ENCODE data around the gene SUN1. TPM values are rescaled to one million over a fixed set of nuclear protein-coding genes. Genes with fewer than 3 reads are reported as not detected.

Gene SUN1
- polyA plus RNA-seq, 1 donor, result 128 TPM

DNA sequence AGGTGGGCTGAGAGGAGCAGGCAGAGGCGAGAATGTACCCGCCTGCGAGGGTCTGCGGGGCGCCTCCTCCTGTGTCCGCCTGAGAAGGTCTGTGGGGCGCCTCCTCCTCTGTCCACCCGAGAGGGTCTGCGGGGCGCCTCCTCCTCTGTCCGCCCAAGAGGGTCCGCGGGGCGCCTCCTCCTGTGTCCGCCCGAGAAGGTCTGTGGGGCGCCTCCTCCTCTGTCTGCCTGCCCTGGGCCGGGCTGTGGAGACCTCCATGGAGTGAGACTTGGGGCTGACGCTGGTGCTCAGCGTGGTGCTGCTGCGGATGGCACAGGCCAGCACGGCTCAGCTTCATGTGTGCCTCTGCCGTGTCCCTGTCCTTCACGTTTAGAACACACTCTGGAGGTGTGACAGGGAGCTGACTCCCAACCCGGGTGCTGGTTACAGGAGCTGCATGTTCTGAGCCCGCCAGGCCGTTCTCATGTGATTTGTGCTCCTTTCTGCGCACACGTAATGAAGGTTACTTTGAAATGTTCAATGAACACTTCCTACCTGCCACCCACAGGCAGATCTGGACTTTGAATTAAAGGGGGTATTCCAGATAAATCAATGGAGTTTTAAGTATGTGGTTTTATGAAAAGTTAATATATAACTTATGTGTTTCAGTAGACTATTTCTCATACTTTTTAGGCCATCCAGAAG lies 23.6 kb downstream of the SUN1 start:
- Histone ChIP-seq H3K4me1 (ENCODE audit: control insufficient read depth, insufficient read depth, low read length) (peaks cover 4% of the 10 kb centered on the region), H3K27ac (ENCODE audit: low read length) (no peak overlapping the region)
- no CpG with 5 or more reads among the region's 29 CpGs for WGBS (ENCODE audit: insufficient coverage, low lambda C conversion rate)

DNA sequence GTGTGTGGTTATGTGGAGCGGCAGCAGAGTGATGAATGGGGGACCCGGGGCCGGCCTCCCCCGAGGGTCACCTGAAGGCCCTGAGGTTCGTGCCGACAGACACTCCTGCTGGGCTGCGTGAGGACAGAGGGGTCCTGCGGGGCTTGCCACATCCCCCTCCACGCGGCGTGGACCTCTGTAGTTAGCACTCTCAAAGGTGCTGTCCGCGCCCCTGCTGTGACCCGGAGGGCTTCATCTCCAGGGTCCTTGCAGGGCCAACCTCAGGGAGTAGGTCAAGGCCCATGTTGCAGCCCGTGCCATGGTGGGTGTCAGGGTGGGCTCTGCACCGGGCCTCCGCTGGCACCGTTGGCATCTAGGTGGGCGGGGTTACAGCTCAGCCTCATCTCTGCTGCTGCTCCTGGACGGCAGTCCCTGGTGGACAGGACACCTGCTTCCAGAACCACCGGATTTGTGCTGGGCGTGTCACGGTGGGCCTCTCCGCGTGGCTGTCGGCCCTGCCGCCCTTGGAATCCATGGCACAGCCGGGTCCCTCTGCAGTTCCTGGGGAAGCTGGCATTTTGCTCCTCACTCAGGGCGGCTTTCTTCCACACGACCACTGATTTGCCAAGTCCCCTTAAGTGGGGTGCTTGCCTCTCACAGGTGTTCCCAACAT lies 24.3 kb downstream of the SUN1 start:
- Histone ChIP-seq H3K4me1 (ENCODE audit: control insufficient read depth, insufficient read depth, low read length) (peaks cover 8% of the 10 kb centered on the region), H3K27me3 (ENCODE audit: control insufficient read depth, insufficient read depth, low read length) (no peaks in the 10 kb centered on the region), H3K36me3 (ENCODE audit: control insufficient read depth, insufficient read depth, low read length) (peaks cover 87% of the 10 kb centered on the region), H3K27ac (ENCODE audit: low read length) (no peak overlapping the region), H3K4me3 (ENCODE audit: low read length) (no peak overlapping the region), H3K9me3 (ENCODE audit: control insufficient read depth, low read depth, low read length) (peaks cover 8% of the 10 kb centered on the region)
- no peak for DNase-seq
- WGBS (ENCODE audit: insufficient coverage, low lambda C conversion rate), result no CpG with 5 or more reads among the region's 30 CpGs

More for the DNA sequence above, 23.6 kb downstream of the SUN1 start:
- Histone ChIP-seq H3K36me3 (ENCODE audit: control insufficient read depth, insufficient read depth, low read length) (peaks cover 87% of the 10 kb centered on the region), H3K4me3 (ENCODE audit: low read length) (no peak overlapping the region), H3K27me3 (ENCODE audit: control insufficient read depth, insufficient read depth, low read length) (no peaks in the 10 kb centered on the region), H3K9me3 (ENCODE audit: control insufficient read depth, low read depth, low read length) (peaks cover 8% of the 10 kb centered on the region)
- DNase-seq, result no peak

DNA sequence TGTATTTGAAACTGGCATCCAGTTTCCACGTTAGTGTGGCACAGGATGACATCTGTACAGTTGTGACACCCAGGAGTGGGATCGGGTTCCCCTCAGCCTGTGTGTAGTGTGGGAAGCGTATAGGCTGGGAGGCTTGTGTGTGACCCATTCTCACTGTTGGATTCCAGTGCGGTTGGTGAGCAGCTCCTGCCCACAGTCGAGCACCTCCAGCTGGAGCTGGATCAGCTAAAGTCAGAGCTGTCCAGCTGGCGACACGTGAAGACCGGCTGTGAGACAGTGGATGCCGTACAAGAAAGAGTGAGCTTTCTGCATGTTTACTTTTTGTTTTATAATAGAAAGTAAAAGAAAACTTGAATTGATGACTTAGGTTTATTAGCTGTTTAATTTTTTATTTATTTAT lies 25.4 kb downstream of the SUN1 start:
- 100% methylated on average over 1 of the region's 9 CpGs for WGBS (ENCODE audit: insufficient coverage, low lambda C conversion rate)
- H3K9me3 ChIP-seq (ENCODE audit: control insufficient read depth, low read depth, low read length), result peaks cover 8% of the 10 kb centered on the region
- H3K4me3 ChIP-seq (ENCODE audit: low read length), result no peak overlapping the region
- peaks cover 87% of the 10 kb centered on the region for H3K36me3 ChIP-seq (ENCODE audit: control insufficient read depth, insufficient read depth, low read length)
- no peaks in the 10 kb centered on the region for H3K27me3 ChIP-seq (ENCODE audit: control insufficient read depth, insufficient read depth, low read length)
- peaks cover 13% of the 10 kb centered on the region for H3K4me1 ChIP-seq (ENCODE audit: control insufficient read depth, insufficient read depth, low read length)
- no peak for DNase-seq
- H3K27ac ChIP-seq (ENCODE audit: low read length), result no peak overlapping the region

DNA sequence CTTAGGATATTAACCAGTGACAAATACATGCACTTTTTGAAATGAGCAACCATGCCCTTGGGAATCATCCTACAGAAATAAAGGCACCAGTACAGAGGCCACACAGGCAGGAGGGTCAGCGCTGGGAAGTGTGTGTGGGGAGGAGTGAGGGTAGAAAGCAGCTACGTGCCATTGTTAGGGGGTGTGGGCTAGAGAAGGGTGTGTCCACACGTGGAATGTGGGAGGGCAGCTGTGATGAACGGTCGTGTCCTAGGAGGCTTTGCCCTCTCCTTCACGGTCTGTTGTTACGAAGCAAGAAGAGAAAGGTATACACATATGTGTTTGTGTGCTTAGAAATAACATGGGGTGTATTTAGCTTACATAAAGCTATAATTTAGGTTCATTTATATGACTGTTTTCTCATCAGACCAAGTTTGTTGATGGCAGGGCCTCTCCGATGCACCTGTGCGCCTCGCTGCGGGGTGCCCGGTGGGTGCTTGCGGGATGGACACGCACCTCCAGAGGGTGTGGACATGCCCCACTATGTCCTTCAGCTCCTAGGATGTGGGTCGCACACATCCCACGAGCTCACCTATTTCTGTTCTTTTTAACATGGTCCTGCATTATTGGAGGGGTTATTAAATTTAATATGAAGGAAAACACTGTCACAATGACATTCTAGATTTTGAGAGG lies 27.2 kb downstream of the SUN1 start:
- Histone ChIP-seq H3K36me3 (ENCODE audit: control insufficient read depth, insufficient read depth, low read length) (peaks cover 81% of the 10 kb centered on the region), H3K4me1 (ENCODE audit: control insufficient read depth, insufficient read depth, low read length) (peaks cover 13% of the 10 kb centered on the region), H3K4me3 (ENCODE audit: low read length) (no peak overlapping the region), H3K27me3 (ENCODE audit: control insufficient read depth, insufficient read depth, low read length) (no peaks in the 10 kb centered on the region), H3K9me3 (ENCODE audit: control insufficient read depth, low read depth, low read length) (peaks cover 8% of the 10 kb centered on the region), H3K27ac (ENCODE audit: low read length) (no peak overlapping the region)
- WGBS (ENCODE audit: insufficient coverage, low lambda C conversion rate), result no CpG with 5 or more reads among the region's 16 CpGs
- DNase-seq, result peak in 1 of 2 donors; percentile 49

DNA sequence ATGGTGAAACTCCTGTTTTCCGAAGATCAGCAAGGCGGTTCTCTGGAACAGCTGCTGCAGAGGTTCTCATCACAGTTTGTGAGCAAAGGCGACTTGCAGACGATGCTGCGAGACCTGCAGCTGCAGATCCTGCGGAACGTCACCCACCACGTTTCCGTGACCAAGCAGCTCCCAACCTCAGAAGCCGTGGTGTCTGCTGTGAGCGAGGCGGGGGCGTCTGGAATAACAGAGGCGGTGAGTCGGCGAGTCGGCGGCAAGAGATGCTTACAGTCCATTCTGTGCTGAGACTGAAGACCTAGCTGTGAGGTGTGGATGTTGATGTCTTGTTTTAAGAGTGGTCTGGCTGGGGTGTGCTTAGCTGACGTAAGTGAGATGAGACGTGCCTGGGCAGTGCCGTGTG lies 27.9 kb downstream of the SUN1 start:
- Histone ChIP-seq H3K27ac (ENCODE audit: low read length) (no peak overlapping the region), H3K27me3 (ENCODE audit: control insufficient read depth, insufficient read depth, low read length) (no peaks in the 10 kb centered on the region), H3K4me1 (ENCODE audit: control insufficient read depth, insufficient read depth, low read length) (peaks cover 13% of the 10 kb centered on the region), H3K9me3 (ENCODE audit: control insufficient read depth, low read depth, low read length) (peaks cover 8% of the 10 kb centered on the region), H3K4me3 (ENCODE audit: low read length) (no peak overlapping the region), H3K36me3 (ENCODE audit: control insufficient read depth, insufficient read depth, low read length) (peaks cover 81% of the 10 kb centered on the region)
- 100% methylated on average over 4 of the region's 21 CpGs for WGBS (ENCODE audit: insufficient coverage, low lambda C conversion rate)
- no peak for DNase-seq

DNA sequence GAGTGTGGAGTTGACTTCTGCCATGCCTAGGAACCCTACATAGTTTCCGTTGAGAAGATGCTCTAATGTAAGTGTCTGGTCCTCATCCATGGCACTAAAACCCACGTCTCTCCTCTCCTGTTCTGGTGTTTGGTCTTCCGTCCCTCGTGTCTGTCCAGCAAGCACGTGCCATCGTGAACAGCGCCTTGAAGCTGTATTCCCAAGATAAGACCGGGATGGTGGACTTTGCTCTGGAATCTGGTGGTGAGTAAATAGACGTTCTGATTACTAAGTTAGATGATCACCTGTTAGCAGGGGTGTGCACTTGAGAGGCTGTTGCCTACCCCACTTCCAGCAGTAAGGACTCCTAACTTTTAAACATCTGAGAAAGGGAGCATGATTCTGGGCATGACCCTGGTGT lies 28.9 kb downstream of the SUN1 start:
- peak overlapping the region; percentile 58 for H3K27ac ChIP-seq (ENCODE audit: low read length)

DNA sequence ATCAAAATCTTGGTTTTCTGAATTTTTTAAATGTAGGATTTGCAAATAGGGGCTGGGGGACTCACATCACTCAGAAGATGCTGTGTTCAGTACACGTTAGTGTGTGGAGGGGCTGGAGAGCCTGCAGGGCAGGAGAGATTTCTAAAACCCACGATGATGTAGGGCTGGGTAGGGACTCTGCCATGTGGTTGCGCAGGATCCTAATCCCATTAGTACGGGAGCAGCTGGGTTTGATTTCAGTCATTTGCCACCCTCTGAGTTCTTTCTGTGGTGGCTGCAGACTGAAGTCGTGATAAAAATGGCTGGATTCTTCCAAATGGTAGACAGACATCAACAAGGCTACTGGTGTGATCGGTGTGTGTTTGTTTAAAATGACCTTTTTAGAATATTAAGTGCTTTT lies 29.9 kb downstream of the SUN1 start:
- no peak for DNase-seq
- no CpG with 5 or more reads among the region's 6 CpGs for WGBS (ENCODE audit: insufficient coverage, low lambda C conversion rate)
- peaks cover 6% of the 10 kb centered on the region for H3K9me3 ChIP-seq (ENCODE audit: control insufficient read depth, low read depth, low read length)
- H3K27me3 ChIP-seq (ENCODE audit: control insufficient read depth, insufficient read depth, low read length), result no peaks in the 10 kb centered on the region
- no peak overlapping the region for H3K27ac ChIP-seq (ENCODE audit: low read length)
- peaks cover 78% of the 10 kb centered on the region for H3K36me3 ChIP-seq (ENCODE audit: control insufficient read depth, insufficient read depth, low read length)
- no peak overlapping the region for H3K4me3 ChIP-seq (ENCODE audit: low read length)
- H3K4me1 ChIP-seq (ENCODE audit: control insufficient read depth, insufficient read depth, low read length), result peaks cover 13% of the 10 kb centered on the region

More for the DNA sequence above, 28.9 kb downstream of the SUN1 start:
- peaks cover 83% of the 10 kb centered on the region for H3K36me3 ChIP-seq (ENCODE audit: control insufficient read depth, insufficient read depth, low read length)
- WGBS (ENCODE audit: insufficient coverage, low lambda C conversion rate), result no CpG with 5 or more reads among the region's 9 CpGs
- no peaks in the 10 kb centered on the region for H3K27me3 ChIP-seq (ENCODE audit: control insufficient read depth, insufficient read depth, low read length)
- peaks cover 13% of the 10 kb centered on the region for H3K4me1 ChIP-seq (ENCODE audit: control insufficient read depth, insufficient read depth, low read length)
- H3K9me3 ChIP-seq (ENCODE audit: control insufficient read depth, low read depth, low read length), result peaks cover 8% of the 10 kb centered on the region
- peak; percentile 84 to 93 for DNase-seq
- no peak overlapping the region for H3K4me3 ChIP-seq (ENCODE audit: low read length)

DNA sequence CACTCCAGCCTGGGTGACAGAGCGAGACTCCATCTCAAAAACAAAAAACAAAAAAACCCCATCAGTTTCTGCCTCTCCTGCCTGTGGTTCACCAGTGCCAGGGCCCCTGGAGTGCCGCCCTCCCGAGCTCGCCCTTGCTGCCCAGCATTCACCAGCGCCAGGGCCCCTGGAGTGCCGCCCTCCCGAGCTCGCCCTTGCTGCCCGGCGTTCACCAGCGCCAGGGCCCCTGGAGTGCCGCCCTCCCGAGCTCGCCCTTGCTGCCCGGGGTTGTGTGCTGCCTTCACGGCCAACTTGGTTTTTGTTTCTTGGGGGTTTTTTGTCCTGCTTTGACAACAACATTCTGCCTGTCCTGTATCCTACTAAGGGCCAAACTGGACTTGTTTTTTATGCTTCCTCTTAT lies 30.8 kb downstream of the SUN1 start:
- Histone ChIP-seq H3K4me1 (ENCODE audit: control insufficient read depth, insufficient read depth, low read length) (peaks cover 13% of the 10 kb centered on the region), H3K27me3 (ENCODE audit: control insufficient read depth, insufficient read depth, low read length) (no peaks in the 10 kb centered on the region), H3K27ac (ENCODE audit: low read length) (no peak overlapping the region), H3K4me3 (ENCODE audit: low read length) (no peak overlapping the region), H3K9me3 (ENCODE audit: control insufficient read depth, low read depth, low read length) (peaks cover 7% of the 10 kb centered on the region), H3K36me3 (ENCODE audit: control insufficient read depth, insufficient read depth, low read length) (peaks cover 82% of the 10 kb centered on the region)
- no CpG with 5 or more reads among the region's 16 CpGs for WGBS (ENCODE audit: insufficient coverage, low lambda C conversion rate)
- no peak for DNase-seq

DNA sequence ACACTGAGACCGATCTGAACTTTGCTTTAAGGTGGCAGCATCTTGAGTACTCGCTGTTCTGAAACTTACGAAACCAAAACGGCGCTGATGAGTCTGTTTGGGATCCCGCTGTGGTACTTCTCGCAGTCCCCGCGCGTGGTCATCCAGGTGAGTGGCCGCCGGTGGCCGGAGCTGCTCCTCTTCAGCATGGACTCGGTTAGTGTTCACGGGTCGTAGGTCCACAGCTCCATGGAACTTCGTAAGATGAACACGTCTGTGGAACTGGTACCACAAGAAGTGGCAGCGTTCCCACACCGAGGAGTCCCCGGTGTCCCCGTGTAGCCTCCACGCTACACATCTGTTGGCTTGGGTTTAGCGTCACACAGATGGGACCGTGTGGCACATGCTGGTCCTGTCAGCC lies 33.6 kb downstream of the SUN1 start:
- Histone ChIP-seq H3K4me3 (ENCODE audit: low read length) (no peak overlapping the region), H3K27me3 (ENCODE audit: control insufficient read depth, insufficient read depth, low read length) (no peaks in the 10 kb centered on the region), H3K9me3 (ENCODE audit: control insufficient read depth, low read depth, low read length) (peaks cover 3% of the 10 kb centered on the region), H3K27ac (ENCODE audit: low read length) (no peak overlapping the region), H3K36me3 (ENCODE audit: control insufficient read depth, insufficient read depth, low read length) (peaks cover 78% of the 10 kb centered on the region), H3K4me1 (ENCODE audit: control insufficient read depth, insufficient read depth, low read length) (peaks cover 9% of the 10 kb centered on the region)
- WGBS (ENCODE audit: insufficient coverage, low lambda C conversion rate), result no CpG with 5 or more reads among the region's 25 CpGs
- DNase-seq, result no peak

DNA sequence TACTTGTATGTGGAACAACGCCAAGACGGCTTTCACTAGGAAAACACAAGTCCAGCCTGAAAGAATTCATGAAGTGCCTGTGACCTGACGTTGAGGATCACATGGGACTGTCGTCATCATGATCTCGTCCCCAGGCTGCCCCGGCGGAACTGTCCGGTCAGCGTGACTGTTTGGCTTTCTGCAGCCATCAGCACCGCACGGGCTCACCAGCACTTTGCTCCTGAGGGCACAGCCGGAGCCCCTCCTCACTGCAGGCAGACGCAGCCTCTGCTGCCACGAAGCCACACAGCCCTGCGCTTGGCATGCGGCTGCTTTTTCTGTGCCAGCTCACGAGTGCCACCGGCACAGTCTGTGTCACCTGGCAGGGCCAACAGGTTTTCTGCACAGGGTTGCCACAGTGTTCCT lies 34.7 kb downstream of the SUN1 start:
- no CpG with 5 or more reads among the region's 18 CpGs for WGBS (ENCODE audit: insufficient coverage, low lambda C conversion rate)
- no peak overlapping the region for H3K27ac ChIP-seq (ENCODE audit: low read length)
- no peaks in the 10 kb centered on the region for H3K4me1 ChIP-seq (ENCODE audit: control insufficient read depth, insufficient read depth, low read length)
- H3K36me3 ChIP-seq (ENCODE audit: control insufficient read depth, insufficient read depth, low read length), result peaks cover 76% of the 10 kb centered on the region
- no peak overlapping the region for H3K4me3 ChIP-seq (ENCODE audit: low read length)
- peaks cover 3% of the 10 kb centered on the region for H3K9me3 ChIP-seq (ENCODE audit: control insufficient read depth, low read depth, low read length)
- no peaks in the 10 kb centered on the region for H3K27me3 ChIP-seq (ENCODE audit: control insufficient read depth, insufficient read depth, low read length)
- no peak for DNase-seq

Data from large intestine (tissue), 3 donors.